ENCODE measurements around the gene ALDH1A2. TPM values are rescaled to one million over a fixed set of nuclear protein-coding genes. Genes with fewer than 3 reads are reported as not detected.
A peak's percentile ranks its signal among the peaks of the same experiment; 100 is the strongest.
"Not testable (repeated sequence)": the region's sequence is repeated elsewhere in the genome, so short reads cannot be mapped to it uniquely, and the experiment has no call there.

ALDH1A2 gene
- total RNA-seq = 10 to 100 TPM in 1 of 2 donors, 1 to 10 TPM in 1; 4.3 to 37.5 TPM

GRCh38 chr15:58065445-58066041 lies at the start of gene ALDH1A2:
Gene ALDH1A2 (minus strand): TSS chr15:58065711. CDS start chr15:58065650, 61 bp downstream.
- Histone ChIP-seq H3K27ac (no peak within 1 kb of the TSS), H3K27me3 (replicated peaks; ENCODE audit: insufficient read depth) (peaks cover 26% of the 10 kb centered on the region), H3K36me3 (no peaks in the 10 kb centered on the region), H3K4me1 (ENCODE audit: control insufficient read depth in 1 of 2, low read depth in 2 of 2) (peaks cover 0 to 13% of the 10 kb centered on the region in 2 donors), H3K4me3 (peak within 1 kb of the TSS; percentile 71), H3K9me3 (no peaks in the 10 kb centered on the region)
- ATAC-seq (ENCODE audit: insufficient number of reproducible peaks, low FRiP score, low read depth) = peak; percentile 41
- no peak for TF ChIP-seq CTCF (IDR thresholded peaks at IDR 0.05)
- no peak for DNase-seq (ENCODE audit: low spot score)

- ATAC-seq (ENCODE audit: insufficient number of reproducible peaks, low FRiP score, low read depth) = no peak
- Histone ChIP-seq H3K36me3 (no peaks in the 10 kb centered on the region), H3K4me3 (no peak overlapping the region), H3K27me3 (replicated peaks; ENCODE audit: insufficient read depth) (no peaks in the 10 kb centered on the region), H3K4me1 (ENCODE audit: control insufficient read depth in 1 of 2, low read depth in 2 of 2) (no peaks in the 10 kb centered on the region), H3K9me3 (no peaks in the 10 kb centered on the region), H3K27ac (no peak overlapping the region)
- DNase-seq (ENCODE audit: low spot score) = no peak
- no peak for TF ChIP-seq CTCF (IDR thresholded peaks at IDR 0.05)
These were observed 49.3 kb upstream of the ALDH1A2 start for GRCh38 chr15:58114812-58115211.

DNA sequence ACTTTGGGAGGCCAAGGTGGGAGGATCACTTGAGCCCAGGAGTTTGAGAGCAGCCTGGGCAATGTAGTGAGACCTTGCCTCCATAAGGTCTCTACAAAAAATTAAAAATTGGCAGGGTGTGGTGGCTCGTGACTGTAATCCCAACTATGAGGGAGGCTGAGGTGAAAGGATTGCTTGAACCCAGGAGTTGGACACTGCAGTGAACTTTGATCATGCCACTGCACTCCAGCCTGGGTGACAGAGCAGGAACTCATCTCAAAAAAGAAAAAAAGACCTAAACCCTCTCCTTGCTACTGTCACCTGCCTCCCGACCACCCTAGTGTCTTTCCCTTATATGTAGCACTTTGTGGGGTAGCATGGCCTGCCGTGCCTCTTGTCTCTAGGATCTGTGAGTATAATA lies 48.9 kb upstream of the ALDH1A2 start:
- Histone ChIP-seq H3K9me3 (no peaks in the 10 kb centered on the region), H3K27ac (no peak overlapping the region), H3K36me3 (no peaks in the 10 kb centered on the region), H3K4me1 (ENCODE audit: control insufficient read depth in 1 of 2, low read depth in 2 of 2) (no peaks in the 10 kb centered on the region), H3K27me3 (replicated peaks; ENCODE audit: insufficient read depth) (no peaks in the 10 kb centered on the region), H3K4me3 (no peak overlapping the region)
- TF ChIP-seq CTCF (IDR thresholded peaks at IDR 0.05) = no peak
- ATAC-seq (ENCODE audit: insufficient number of reproducible peaks, low FRiP score, low read depth) = no peak
- no peak for DNase-seq (ENCODE audit: low spot score)

DNA sequence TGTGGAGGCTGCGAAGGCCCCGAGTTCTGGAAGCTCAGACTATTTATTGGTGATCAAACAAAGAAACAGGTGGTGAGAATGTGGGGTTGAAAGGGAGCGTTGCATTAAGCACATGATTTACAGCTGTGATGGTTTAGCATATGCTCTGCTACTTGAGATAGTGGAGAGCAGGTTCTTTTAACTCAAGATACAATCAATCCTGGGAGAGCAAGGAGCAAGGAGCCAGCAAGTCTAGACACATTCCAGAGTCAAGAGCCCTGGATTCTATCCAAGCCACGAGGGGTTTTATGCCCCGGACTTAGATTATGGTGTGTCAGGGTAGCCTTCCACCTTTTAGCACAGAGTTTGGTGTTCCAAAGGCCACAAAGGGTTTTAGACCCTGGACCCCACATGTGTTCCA lies 47.8 kb upstream of the ALDH1A2 start:
- H3K36me3 ChIP-seq; H3K9me3 ChIP-seq; H3K4me1 ChIP-seq (ENCODE audit: control insufficient read depth in 1 of 2, low read depth in 2 of 2); DNase-seq (ENCODE audit: low spot score); H3K4me3 ChIP-seq; H3K27ac ChIP-seq; ATAC-seq (ENCODE audit: insufficient number of reproducible peaks, low FRiP score, low read depth); H3K27me3 ChIP-seq (replicated peaks; ENCODE audit: insufficient read depth): not testable (repeated sequence)

- Histone ChIP-seq H3K36me3 (no peaks in the 10 kb centered on the region), H3K27ac (no peak overlapping the region), H3K4me3 (no peak overlapping the region), H3K4me1 (ENCODE audit: control insufficient read depth in 1 of 2, low read depth in 2 of 2) (no peaks in the 10 kb centered on the region), H3K27me3 (replicated peaks; ENCODE audit: insufficient read depth) (no peaks in the 10 kb centered on the region), H3K9me3 (no peaks in the 10 kb centered on the region)
- no peak for DNase-seq (ENCODE audit: low spot score)
- TF ChIP-seq CTCF (IDR thresholded peaks at IDR 0.05) = no peak
- no peak for ATAC-seq (ENCODE audit: insufficient number of reproducible peaks, low FRiP score, low read depth)
These were observed 46.2 kb upstream of the ALDH1A2 start for GRCh38 chr15:58111718-58112104.

Data from thoracic aorta (tissue), 2 donors.